Measurements from ENCODE around the gene HPS1.

HPS1 gene

DNA sequence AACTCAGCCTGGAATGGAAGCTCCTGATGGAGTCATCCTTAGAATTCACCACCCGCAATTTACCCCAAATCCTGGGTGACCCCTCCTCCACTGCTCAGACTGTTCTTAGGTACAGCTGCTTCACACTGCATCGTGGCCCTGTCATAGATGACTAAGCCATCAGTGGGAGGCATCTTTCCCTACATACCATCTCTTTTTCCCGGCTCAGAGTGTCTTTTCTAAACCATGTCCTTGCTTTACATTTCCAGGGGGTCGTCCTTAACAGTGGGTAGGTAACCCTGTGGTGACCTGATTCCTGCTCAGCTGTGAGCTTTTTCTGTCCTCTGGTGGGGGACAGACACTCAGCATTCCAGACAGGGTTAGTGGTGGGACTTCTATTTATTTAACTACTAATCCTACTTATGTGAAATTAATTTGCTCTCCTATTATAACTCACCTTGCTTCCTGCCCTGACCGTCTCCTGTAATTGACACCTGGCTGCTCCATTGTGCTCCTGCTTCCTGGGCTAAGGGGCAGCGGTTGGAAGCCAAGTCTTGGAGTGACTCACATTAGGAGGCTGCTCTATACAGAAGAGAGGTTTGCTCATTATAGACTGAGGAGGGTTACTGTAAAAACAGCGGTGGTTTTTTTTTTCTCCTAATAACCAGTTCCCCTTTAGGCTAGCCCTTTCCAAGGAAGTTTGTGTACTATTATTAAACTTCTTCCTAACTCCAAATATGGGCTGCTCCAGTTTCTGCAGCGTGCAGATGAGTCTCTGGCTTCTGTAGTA is 72.3 kb downstream of the HPS1 start:
- Histone ChIP-seq H3K4me3 (ENCODE audit: low read depth, low read length) (no peak overlapping the region), H3K36me3 (no peaks in the 10 kb centered on the region), H3K27ac (no peak overlapping the region), H3K27me3 (ENCODE audit: insufficient read depth, low read depth, severe bottlenecking) (no peaks in the 10 kb centered on the region), H3K9me3 (ENCODE audit: severe bottlenecking) (no peaks in the 10 kb centered on the region)
- TF ChIP-seq, protein P1, sequence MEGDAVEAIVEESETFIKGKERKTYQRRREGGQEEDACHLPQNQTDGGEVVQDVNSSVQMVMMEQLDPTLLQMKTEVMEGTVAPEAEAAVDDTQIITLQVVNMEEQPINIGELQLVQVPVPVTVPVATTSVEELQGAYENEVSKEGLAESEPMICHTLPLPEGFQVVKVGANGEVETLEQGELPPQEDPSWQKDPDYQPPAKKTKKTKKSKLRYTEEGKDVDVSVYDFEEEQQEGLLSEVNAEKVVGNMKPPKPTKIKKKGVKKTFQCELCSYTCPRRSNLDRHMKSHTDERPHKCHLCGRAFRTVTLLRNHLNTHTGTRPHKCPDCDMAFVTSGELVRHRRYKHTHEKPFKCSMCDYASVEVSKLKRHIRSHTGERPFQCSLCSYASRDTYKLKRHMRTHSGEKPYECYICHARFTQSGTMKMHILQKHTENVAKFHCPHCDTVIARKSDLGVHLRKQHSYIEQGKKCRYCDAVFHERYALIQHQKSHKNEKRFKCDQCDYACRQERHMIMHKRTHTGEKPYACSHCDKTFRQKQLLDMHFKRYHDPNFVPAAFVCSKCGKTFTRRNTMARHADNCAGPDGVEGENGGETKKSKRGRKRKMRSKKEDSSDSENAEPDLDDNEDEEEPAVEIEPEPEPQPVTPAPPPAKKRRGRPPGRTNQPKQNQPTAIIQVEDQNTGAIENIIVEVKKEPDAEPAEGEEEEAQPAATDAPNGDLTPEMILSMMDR (IDR thresholded peaks at IDR 0.05; ENCODE audit: low read depth, low read length) = no peak
- DNase-seq = no peak

DNA sequence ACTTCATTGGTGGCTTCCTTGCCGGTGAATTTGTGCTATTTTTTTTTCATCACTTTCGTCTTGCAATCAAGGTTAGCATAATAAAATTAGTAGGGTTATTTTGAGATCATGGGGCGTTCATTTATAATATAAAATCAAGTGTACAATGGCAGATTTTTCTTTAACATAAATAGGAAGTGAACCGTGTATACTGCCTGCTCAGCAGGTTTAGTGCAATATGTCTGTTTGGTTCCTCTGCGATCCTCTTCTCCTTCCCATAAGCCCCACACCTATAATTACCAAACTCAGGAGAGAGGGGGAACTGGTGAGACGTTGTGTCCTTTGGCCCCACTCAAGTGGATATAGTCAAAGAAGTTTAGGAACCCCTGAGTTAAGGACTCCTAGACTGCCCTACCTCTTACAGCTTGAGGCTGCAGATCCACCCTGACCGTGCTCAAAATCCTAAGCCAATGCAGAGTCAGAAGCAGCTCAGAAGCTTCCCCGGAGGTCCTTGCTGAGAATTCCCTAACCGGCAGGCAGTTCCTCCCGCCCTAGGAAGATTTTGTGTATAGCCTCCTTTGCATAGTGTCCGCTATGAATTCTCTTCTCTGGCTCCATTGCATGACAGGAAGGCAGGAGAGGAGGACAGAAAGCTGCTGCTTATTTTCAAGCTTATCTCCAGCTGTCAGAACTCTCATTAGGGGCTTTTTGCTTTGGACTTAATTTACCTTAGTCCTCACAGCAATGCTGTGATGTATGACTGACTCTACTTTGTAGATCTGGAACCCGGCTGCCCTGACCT is 73.3 kb downstream of the HPS1 start:
- H3K27ac ChIP-seq = no peak overlapping the region
- TF ChIP-seq, protein P1 (IDR thresholded peaks at IDR 0.05; ENCODE audit: low read depth, low read length) = no peak
- H3K4me3 ChIP-seq (ENCODE audit: low read depth, low read length) = no peak overlapping the region
- no peaks in the 10 kb centered on the region for H3K27me3 ChIP-seq (ENCODE audit: insufficient read depth, low read depth, severe bottlenecking)
- no peaks in the 10 kb centered on the region for H3K9me3 ChIP-seq (ENCODE audit: severe bottlenecking)
- H3K36me3 ChIP-seq = no peaks in the 10 kb centered on the region
- DNase-seq = no peak

DNA sequence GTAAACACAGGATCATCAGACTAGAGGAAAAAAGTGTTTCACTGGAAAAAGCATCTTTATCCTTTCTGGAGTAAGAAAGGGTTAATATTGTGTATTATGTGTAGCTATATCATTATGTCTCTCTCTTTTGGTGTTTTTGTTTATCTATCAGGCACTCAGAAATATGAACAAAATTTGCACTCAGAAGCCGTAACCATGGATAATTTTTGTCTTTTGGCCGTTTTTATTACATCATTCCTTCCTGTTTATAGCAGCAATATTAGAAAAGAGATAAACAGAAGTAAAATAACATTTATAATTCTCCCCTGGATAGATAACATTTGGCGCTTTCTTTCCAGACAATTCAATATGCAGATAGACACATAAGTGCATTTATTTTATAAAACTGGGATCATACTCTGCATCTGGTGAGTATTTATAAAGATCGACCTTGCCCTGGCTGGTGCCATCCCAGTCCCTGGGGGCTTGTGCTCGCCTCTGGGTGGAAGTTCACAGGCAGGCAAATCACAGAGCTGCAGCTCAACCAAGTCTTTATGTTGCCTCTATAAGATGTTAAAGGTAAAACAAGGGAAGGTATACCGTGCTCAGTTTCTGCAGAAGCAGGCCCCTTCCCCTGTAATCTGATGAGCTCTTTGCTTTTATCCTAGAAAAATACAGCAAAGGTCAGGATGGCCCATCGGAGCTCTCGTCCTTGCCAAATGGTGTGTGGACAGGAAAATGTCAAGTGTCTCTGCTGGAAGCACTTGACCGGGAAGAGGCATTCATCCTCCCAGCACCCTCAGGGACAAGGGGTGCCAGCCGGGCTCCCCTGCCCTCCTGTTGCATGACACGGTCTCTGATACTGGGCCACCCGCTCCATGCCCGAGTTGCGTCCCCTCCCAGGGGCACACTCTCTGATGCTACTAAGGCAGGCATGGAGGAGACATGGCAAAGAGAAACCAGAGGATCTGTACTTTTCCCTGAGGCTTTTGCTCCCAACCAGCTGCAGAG is 75.6 kb downstream of the HPS1 start:
- no peak for DNase-seq
- Histone ChIP-seq H3K27ac (no peak overlapping the region), H3K27me3 (ENCODE audit: insufficient read depth, low read depth, severe bottlenecking) (no peaks in the 10 kb centered on the region), H3K4me3 (ENCODE audit: low read depth, low read length) (no peak overlapping the region), H3K36me3 (no peaks in the 10 kb centered on the region), H3K9me3 (ENCODE audit: severe bottlenecking) (no peaks in the 10 kb centered on the region)
- TF ChIP-seq, protein P1 (IDR thresholded peaks at IDR 0.05; ENCODE audit: low read depth, low read length) = no peak

DNA sequence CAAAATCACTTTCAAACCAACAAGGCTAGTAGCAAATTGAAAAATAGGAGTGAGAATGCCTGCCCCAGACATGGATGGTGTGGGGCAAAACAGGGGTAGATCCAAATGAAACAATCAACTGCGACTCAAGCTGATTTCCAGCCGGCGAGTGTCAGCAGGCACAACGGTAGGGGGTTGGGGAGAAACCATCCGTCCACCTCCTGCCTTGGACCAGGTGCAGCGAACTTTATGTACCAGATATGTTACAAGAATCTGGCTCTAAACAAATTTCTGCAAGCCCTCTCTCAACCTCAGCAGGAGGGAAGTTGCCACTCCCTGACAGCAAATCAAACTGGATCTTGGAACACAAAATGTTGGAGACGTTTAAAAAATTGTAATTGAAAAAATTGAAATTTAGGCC is 76.9 kb downstream of the HPS1 start:
- DNase-seq = no peak
- TF ChIP-seq, protein P1 (IDR thresholded peaks at IDR 0.05; ENCODE audit: low read depth, low read length) = no peak
- H3K27ac ChIP-seq = no peak overlapping the region
- H3K27me3 ChIP-seq (ENCODE audit: insufficient read depth, low read depth, severe bottlenecking) = no peaks in the 10 kb centered on the region
- no peak overlapping the region for H3K4me3 ChIP-seq (ENCODE audit: low read depth, low read length)
- no peaks in the 10 kb centered on the region for H3K9me3 ChIP-seq (ENCODE audit: severe bottlenecking)
- H3K36me3 ChIP-seq = no peaks in the 10 kb centered on the region

DNA sequence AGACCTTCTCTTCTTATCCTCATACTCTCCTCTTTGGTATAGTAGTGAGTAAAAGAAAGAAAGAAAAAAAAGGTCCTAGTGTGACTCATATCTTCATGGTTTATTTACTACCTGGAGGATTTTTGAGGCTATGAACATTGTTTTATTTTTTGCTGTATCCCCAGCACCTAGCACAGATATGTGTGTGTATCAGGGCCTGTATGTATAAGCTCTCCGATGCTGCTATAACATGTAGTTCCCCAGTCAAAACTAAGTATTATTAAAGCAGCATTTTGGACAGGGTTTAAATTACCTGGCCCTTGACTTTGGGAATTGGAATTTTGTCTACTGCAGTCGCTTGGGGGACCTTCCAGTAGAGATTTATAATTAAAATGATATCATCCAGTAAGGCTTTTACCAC is 78.1 kb downstream of the HPS1 start:
- H3K4me3 ChIP-seq (ENCODE audit: low read depth, low read length) = no peak overlapping the region
- H3K27ac ChIP-seq = no peak overlapping the region
- no peaks in the 10 kb centered on the region for H3K36me3 ChIP-seq
- DNase-seq = no peak
- no peaks in the 10 kb centered on the region for H3K9me3 ChIP-seq (ENCODE audit: severe bottlenecking)
- no peaks in the 10 kb centered on the region for H3K27me3 ChIP-seq (ENCODE audit: insufficient read depth, low read depth, severe bottlenecking)
- TF ChIP-seq, protein P1 (IDR thresholded peaks at IDR 0.05; ENCODE audit: low read depth, low read length) = no peak

Data from WERI-Rb-1 (cell line).